SK-N-SH treated with all-trans-retinoic acid at 6 μM for 48 hours (cell line): ENCODE measurements around the gene LYPLA2.

Experiments used
- ATAC-seq: fragments of 200-7000 bp; cut with Tn5 transposase; 3 replicates; pipeline ENCODE4 v1.9.1; 2020; ENCODE audit warnings: mild to moderate bottlenecking, moderate library complexity
- ARNTL ChIP-seq: fragments of 450-650 bp; formaldehyde crosslinking; IDR thresholded peaks from 2 replicates; pipeline ENCODE4 v1.5.0; 2020; ENCODE audit warnings: low read depth, mild to moderate bottlenecking, moderate library complexity, borderline replicate concordance
- BACH2 ChIP-seq: fragments of 250-450 bp; sonication (Bioruptor Pico); IDR thresholded peaks from 2 replicates; pipeline ENCODE4 v1.9.0; 2021; ENCODE audit warnings: mild to moderate bottlenecking, borderline replicate concordance
- CSDC2 ChIP-seq: fragments of 250-450 bp; sonication (Bioruptor Pico); IDR thresholded peaks from 2 replicates; pipeline ENCODE4 v1.5.0; 2020; ENCODE audit warnings: mild to moderate bottlenecking, moderate library complexity
- CSRNP3 ChIP-seq: fragments of 250-450 bp; sonication (Bioruptor Pico); IDR thresholded peaks from 2 replicates; pipeline ENCODE4 v1.5.1; 2021; ENCODE audit warnings: mild to moderate bottlenecking, moderate library complexity
- ESRRG ChIP-seq: fragments of 250-450 bp; sonication (Bioruptor Pico); IDR thresholded peaks from 2 replicates; pipeline ENCODE4 v1.6.1; 2021; ENCODE audit warnings: mild to moderate bottlenecking
- GLIS3 ChIP-seq: fragments of 250-450 bp; sonication (Bioruptor Pico); IDR thresholded peaks from 2 replicates; pipeline ENCODE4 v1.5.0; 2020; ENCODE audit warnings: mild to moderate bottlenecking, moderate library complexity
- ISL1 ChIP-seq: fragments of 250-450 bp; sonication (Bioruptor Pico); IDR thresholded peaks from 2 replicates; pipeline ENCODE4 v2.1.2; 2022; ENCODE audit warnings: mild to moderate bottlenecking, moderate library complexity
- OSR1 ChIP-seq: fragments of 250-450 bp; sonication (Bioruptor Pico); IDR thresholded peaks from 2 replicates; pipeline ENCODE4 v1.8.0; 2022; ENCODE audit warnings: moderate library complexity, mild to moderate bottlenecking, inconsistent platforms
- PPARA ChIP-seq: fragments of 250-450 bp; sonication (Bioruptor Pico); IDR thresholded peaks from 2 replicates; pipeline ENCODE4 v1.5.0; 2020; ENCODE audit warnings: mild to moderate bottlenecking, borderline replicate concordance
- RARB ChIP-seq: fragments of 250-450 bp; sonication (Bioruptor Pico); IDR thresholded peaks from 2 replicates; pipeline ENCODE4 v1.8.0; 2021; ENCODE audit warnings: mild to moderate bottlenecking, moderate library complexity
- TCF4 ChIP-seq: fragments of 250-450 bp; sonication (Bioruptor Pico); IDR thresholded peaks from 2 replicates; pipeline ENCODE4 v1.8.0; 2021; ENCODE audit warnings: mild to moderate bottlenecking, moderate library complexity, borderline replicate concordance
- TOX ChIP-seq: fragments of 250-450 bp; sonication (Bioruptor Pico); IDR thresholded peaks from 2 replicates; pipeline ENCODE4 v1.8.0; 2021; ENCODE audit warnings: mild to moderate bottlenecking, moderate library complexity, borderline replicate concordance
- ZC3H10 ChIP-seq: fragments of 250-450 bp; sonication (Bioruptor Pico); IDR thresholded peaks from 2 replicates; pipeline ENCODE4 v1.5.1; 2021; ENCODE audit warnings: mild to moderate bottlenecking, moderate library complexity
- ZFP3 ChIP-seq: fragments of 250-450 bp; sonication (Bioruptor Pico); IDR thresholded peaks from 2 replicates; pipeline ENCODE4 v1.5.0; 2020; ENCODE audit warnings: mild to moderate bottlenecking, moderate library complexity
- ZFP30 ChIP-seq: fragments of 450-650 bp; formaldehyde crosslinking; IDR thresholded peaks from 2 replicates; pipeline ENCODE4 v1.5.0; 2022; ENCODE audit warnings: mild to moderate bottlenecking, moderate library complexity
- ZNF565 ChIP-seq: fragments of 450-650 bp; formaldehyde crosslinking; conservative IDR thresholded peaks from 2 replicates; pipeline ENCODE4 v1.5.0; 2020; ENCODE audit warnings: low read depth, mild to moderate bottlenecking, moderate library complexity
- ZNF70 ChIP-seq: fragments of 450-650 bp; formaldehyde crosslinking; IDR thresholded peaks from 2 replicates; pipeline ENCODE4 v1.5.0; 2020; ENCODE audit warnings: mild to moderate bottlenecking, moderate library complexity
- TF ChIP-seq, protein P1 (sequence below): fragments of 250-450 bp; sonication (Bioruptor Pico); IDR thresholded peaks from 2 replicates; pipeline ENCODE4 v1.8.0; 2021; ENCODE audit warnings: low read depth, mild to moderate bottlenecking, moderate library complexity, borderline replicate concordance
- TF ChIP-seq, protein P2 (sequence below): fragments of 250-450 bp; sonication (Bioruptor Pico); IDR thresholded peaks from 2 replicates; pipeline ENCODE4 v1.8.0; 2020; ENCODE audit warnings: mild to moderate bottlenecking, moderate library complexity, borderline replicate concordance

The LYPLA2 gene

GRCh38 chr1:23836037-23836436 is 45.1 kb downstream of the LYPLA2 start:
- no peak for ATAC-seq

DNA sequence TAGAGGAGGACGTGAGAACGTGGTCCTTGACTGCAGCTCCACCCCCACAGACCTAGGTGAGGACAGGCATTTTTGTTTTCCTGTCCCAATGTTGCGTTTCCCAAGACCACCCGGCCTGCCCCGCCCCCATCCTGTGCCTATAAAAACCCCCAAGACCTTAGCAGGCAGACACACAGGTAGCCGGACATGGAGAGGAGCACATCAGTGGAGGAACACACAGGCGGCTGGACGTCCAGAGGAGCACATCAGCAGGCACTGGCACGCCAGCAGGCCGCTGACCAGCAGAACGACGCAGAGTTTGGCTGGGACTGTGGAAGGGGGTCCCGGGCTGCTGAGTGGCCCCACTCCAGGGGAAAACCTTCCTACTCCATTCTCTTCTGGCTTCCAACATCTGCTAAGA is 47.0 kb downstream of the LYPLA2 start:
- ATAC-seq, result peak; percentile 10; the same call in 2 of the 3 replicates
- no peak for TF ChIP-seq TOX (CRISPR knock-in tag)
- TF ChIP-seq ZNF70, result no peak
- no peak for TF ChIP-seq ZFP3 (CRISPR knock-in tag)
- no peak for TF ChIP-seq ZC3H10 (CRISPR knock-in tag)
- TF ChIP-seq TCF4 (CRISPR knock-in tag), result no peak
- no peak for TF ChIP-seq BACH2 (CRISPR knock-in tag)
- no peak for TF ChIP-seq OSR1 (CRISPR knock-in tag)
- no peak for TF ChIP-seq ARNTL (CRISPR knock-in tag)
- TF ChIP-seq CSDC2 (CRISPR knock-in tag), result no peak

More at GRCh38 chr1:23836037-23836436, 45.1 kb downstream of the LYPLA2 start:
- TF ChIP-seq ZFP30 (CRISPR knock-in tag) (no peak), PPARA (CRISPR knock-in tag) (no peak)

DNA sequence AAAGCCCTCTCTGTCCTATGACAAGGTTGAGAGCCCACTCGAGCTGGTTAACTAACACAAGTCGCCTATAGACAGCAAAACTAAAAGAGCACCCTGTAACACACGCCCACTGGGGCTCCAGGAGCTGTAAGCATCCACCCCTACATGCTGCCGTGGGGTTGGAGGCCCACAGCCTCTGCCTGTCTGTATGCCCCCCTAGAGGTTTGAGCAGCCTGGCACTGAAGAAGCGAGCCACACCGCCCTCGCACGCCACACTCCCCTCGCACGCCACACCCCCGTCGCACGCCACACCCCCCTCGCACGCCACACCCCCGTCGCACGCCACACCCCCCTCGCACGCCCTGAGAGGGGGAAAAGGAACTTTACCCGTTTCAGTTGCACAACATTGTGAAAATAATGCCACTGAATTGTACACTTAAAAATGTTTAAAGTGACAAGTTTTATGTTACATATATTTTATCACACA is 47.5 kb downstream of the LYPLA2 start:
- TF ChIP-seq ZNF70, result no peak
- no peak for TF ChIP-seq ARNTL (CRISPR knock-in tag)
- no peak for TF ChIP-seq TOX (CRISPR knock-in tag)
- TF ChIP-seq CSRNP3, result no peak
- no peak for TF ChIP-seq ZC3H10 (CRISPR knock-in tag)
- no peak for TF ChIP-seq PPARA (CRISPR knock-in tag)
- TF ChIP-seq, protein P1, sequence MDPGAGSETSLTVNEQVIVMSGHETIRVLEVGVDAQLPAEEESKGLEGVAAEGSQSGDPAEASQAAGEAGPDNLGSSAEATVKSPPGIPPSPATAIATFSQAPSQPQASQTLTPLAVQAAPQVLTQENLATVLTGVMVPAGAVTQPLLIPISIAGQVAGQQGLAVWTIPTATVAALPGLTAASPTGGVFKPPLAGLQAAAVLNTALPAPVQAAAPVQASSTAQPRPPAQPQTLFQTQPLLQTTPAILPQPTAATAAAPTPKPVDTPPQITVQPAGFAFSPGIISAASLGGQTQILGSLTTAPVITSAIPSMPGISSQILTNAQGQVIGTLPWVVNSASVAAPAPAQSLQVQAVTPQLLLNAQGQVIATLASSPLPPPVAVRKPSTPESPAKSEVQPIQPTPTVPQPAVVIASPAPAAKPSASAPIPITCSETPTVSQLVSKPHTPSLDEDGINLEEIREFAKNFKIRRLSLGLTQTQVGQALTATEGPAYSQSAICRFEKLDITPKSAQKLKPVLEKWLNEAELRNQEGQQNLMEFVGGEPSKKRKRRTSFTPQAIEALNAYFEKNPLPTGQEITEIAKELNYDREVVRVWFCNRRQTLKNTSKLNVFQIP, result no peak
- no peak for TF ChIP-seq GLIS3 (CRISPR knock-in tag)
- TF ChIP-seq ISL1 (CRISPR knock-in tag), result no peak
- TF ChIP-seq, protein P2, sequence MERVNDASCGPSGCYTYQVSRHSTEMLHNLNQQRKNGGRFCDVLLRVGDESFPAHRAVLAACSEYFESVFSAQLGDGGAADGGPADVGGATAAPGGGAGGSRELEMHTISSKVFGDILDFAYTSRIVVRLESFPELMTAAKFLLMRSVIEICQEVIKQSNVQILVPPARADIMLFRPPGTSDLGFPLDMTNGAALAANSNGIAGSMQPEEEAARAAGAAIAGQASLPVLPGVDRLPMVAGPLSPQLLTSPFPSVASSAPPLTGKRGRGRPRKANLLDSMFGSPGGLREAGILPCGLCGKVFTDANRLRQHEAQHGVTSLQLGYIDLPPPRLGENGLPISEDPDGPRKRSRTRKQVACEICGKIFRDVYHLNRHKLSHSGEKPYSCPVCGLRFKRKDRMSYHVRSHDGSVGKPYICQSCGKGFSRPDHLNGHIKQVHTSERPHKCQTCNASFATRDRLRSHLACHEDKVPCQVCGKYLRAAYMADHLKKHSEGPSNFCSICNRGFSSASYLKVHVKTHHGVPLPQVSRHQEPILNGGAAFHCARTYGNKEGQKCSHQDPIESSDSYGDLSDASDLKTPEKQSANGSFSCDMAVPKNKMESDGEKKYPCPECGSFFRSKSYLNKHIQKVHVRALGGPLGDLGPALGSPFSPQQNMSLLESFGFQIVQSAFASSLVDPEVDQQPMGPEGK, result no peak
- ATAC-seq, result peak; percentile 100

- no peak for ATAC-seq
- TF ChIP-seq CSDC2 (CRISPR knock-in tag), result no peak
- no peak for TF ChIP-seq ZNF565 (CRISPR knock-in tag)
- TF ChIP-seq BACH2 (CRISPR knock-in tag), result no peak
- no peak for TF ChIP-seq RARB (CRISPR knock-in tag)
- TF ChIP-seq ZNF70, result no peak
- TF ChIP-seq ESRRG, result no peak
Observed at GRCh38 chr1:23843644-23844043, 52.7 kb downstream of the LYPLA2 start.
